Endothelial cell of hepatic sinusoid (primary cell): ENCODE measurements around the gene KRT3.

Experiments used
- in situ Hi-C: cut with HindIII; loops from 2 replicates; pipeline ENCODE4 v1.10.0; 2017; ENCODE audit warnings: low sequenced_read_pairs

KRT3 gene

DNA sequence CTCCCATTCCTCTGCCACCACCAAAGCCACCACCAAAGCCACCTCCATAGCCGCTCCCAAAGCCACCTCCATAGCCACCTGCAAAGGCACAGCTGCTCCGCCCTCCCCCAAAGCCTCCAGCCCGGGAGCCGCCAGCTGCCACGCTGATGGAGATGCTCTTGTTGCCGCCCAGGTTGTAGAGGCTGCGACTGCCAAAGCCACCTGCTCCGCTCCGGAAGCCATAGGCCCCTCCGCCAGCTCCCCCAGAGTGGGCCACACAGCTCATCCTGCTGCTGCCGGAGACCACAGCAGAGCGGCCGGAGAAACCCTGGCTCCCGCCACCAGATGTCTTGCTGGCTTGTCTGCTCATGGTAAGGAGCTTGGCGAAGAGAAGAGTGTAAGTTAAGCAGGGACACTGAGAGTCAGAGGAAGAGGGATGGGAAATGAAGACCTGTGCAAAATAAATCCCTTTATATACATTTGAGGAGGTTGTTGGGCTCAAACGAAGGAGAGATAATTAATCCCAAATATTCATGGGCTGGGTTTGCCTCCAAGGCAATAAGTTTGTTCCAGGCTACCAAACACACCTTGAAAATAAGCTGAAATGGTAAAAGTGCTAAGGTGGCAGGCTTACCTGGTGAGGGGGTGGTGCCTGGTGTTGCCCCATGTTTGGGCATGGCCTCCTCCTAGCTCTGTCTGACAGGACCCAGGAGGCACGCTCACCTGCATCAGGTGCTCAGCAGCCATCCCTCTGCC lies at the start of gene KRT3:
Gene KRT3, minus strand, starts transcription at position 424 of the 735 bp plus-strand sequence. Its CDS starts 75 bp downstream, at position 349.
- in situ Hi-C loops: loop anchor here (5.0 kb wide), 1 partner anchor 79 kb away; no protein-coding TSS in a partner anchor

DNA sequence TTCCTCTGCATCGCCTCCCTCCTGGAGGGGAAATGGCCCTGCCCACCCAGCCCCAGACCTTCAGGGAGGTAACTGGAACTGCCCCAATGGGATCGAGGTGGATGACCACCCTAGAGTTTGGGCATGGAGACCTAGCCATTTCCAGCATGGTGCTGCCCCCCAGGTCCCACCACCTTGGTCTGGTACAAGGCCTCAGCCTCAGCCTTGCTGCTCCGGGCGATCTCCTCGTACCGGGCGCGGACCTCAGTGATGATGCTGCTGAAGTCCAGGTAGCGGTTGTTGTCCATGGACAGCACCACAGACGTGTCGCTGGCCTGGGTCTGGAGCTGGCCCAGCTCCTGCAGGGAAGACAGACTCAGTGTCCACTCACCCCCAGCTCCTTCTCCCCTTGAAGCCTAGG lies 48.5 kb upstream of the KRT3 start:
- in situ Hi-C loops: no loop called here

GRCh38 chr12:52839436-52840105 lies 43.7 kb upstream of the KRT3 start:
- in situ Hi-C loops: no loop called here

- in situ Hi-C loops: no loop called here
These were observed 42.9 kb upstream of the KRT3 start for GRCh38 chr12:52838609-52839435.

DNA sequence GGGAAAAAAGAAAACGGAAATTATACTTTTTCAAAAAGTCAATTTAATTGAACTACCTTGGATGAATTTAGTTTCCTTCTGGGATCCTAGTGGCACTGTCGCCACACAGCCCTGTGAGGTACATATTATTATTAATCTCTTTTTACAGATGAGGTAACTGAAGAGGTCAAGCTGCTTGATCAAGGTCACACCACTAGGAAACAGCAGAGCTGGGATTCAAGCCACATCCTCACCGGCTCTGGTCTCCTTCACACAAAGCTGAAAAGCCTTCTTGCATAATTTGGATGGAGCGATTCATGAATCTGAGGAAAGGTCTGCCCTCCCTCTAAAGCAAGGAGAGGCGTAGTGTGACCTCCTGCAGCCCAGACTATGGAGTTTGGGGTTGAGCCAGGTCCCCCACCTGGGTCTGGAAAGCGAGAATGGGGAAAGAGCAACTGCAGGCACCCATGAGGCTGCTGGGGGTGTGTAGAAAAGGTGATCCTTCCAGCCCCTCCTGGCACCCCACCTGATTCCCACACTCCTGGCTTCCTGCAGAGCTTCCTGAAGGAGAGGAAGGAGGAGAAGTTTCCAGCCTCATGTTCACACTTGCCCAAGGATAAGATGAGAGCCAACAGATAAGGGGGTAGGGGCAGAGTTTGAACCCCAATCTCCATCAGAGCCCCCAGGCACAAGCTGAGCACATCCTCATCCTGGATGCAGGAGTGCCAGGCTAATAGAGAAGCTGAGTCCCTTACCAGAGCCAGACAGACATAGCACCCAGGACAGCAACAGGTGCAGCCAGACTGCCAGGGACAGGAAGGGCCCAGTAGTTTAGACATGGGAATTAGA lies 42.1 kb upstream of the KRT3 start:
- in situ Hi-C loops: no loop called here

- in situ Hi-C loops: no loop called here
These were observed 41.5 kb upstream of the KRT3 start for GRCh38 chr12:52837413-52837741.

DNA sequence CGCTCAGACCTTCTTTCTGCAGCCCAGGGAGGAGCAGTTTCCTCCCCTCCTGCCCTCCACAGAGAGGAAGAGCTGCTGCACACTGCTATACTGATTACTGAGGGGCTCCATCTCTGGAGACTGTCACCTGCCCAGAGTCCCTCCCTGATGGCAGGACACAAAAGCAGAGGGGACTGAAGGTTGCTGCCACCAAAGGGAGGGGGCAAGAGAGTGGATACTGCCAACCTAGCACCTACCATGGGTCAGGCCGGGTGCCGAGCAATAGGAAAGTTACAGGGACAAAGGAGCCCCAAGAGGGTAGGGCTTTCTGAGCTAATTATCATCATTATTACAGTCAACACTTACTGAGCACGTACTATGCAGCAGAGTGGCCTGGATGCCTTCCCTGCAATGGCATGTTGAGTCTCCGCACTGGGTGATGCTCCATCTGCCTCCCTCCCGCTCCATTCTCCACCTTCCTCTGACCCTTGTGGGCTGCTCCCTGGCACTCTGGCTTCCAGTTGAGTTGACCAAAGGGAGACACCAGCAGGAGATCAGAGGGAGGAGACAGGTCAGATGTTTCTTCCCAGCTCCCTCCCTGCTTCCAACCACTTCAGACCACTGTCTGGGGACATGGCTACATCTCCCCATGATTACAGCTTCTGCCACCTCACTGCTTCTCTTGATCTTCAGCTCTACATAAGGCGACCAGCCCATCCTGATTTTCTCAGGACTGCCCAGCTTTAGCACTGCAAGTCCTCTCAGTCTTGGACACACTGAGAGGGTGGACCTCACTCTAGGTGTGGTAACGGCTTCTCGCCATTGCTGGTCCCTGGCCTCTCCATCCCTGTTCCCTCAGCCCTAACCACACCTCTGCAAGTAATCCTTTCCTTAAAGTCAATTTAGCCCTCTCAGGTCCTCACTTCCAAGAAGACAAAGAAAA lies 40.8 kb upstream of the KRT3 start:
- in situ Hi-C loops: no loop called here

DNA sequence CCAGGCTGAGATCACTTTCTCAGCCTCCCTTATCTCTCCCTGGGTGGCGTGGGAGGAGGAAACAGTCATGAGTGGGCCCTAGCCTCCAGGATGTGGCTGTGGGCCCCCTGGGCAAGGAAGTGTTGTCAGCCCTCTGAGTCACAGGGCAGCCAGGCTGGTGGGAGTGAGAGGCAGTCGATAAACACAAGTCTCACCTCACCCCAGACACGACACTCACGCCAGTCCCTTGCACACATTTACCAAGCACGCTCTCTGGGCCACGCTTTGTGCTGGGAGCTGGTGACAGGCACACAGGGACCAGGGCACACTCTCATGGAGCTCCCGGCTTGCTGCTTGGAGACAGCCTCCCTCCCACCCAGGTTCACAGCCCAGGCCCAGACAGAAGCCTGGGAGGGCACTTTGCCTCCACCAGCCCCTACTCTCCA lies 40.1 kb upstream of the KRT3 start:
- in situ Hi-C loops: no loop called here

- in situ Hi-C loops: no loop called here
These were observed 39.5 kb upstream of the KRT3 start for GRCh38 chr12:52835271-52836041.

DNA sequence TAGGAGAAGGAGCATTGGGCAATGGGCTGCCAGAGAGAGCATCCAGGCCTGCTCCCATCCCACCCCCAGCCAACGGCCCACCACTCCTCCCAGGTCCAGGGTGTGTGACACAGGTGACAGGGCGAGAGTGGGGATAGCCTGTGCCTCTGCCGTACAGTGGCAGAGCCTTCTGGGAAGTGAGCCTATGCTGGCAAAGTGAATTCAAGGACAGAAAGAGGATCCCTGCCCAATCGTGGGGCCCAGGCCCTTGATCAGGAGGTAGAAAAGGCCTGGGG lies 38.7 kb upstream of the KRT3 start:
- in situ Hi-C loops: no loop called here

GRCh38 chr12:52833922-52834726 lies 38.2 kb upstream of the KRT3 start, which contains the start of gene KRT79:
Gene KRT79, minus strand, starts transcription at chr12:52834311. Its CDS starts 51 bp downstream, at chr12:52834260.
- in situ Hi-C loops: no loop called here

GRCh38 chr12:52832985-52833905 lies 37.3 kb upstream of the KRT3 start:
- in situ Hi-C loops: no loop called here

- in situ Hi-C loops: no loop called here
These were observed 36.5 kb upstream of the KRT3 start for GRCh38 chr12:52832451-52832850.

DNA sequence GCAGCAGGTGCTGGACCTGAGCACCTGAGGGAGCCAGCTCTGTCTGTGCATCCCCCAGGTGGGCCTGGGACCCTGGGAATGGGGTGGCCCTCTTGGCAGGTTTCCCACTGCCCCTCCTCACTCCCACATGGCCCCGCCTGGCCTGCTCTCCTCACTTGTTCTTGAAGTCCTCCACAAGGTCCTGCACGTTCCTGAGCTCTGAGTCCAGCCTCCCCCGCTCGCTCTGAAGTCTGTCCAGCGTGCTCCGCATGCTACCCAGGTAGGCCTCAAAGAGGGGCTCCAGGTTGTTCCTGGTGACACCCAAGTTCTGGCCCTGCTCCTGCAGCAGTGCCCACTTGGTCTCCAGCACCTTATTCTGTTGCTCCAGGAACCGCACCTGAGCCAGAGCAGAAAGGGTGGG lies 35.3 kb upstream of the KRT3 start:
- in situ Hi-C loops: no loop called here

DNA sequence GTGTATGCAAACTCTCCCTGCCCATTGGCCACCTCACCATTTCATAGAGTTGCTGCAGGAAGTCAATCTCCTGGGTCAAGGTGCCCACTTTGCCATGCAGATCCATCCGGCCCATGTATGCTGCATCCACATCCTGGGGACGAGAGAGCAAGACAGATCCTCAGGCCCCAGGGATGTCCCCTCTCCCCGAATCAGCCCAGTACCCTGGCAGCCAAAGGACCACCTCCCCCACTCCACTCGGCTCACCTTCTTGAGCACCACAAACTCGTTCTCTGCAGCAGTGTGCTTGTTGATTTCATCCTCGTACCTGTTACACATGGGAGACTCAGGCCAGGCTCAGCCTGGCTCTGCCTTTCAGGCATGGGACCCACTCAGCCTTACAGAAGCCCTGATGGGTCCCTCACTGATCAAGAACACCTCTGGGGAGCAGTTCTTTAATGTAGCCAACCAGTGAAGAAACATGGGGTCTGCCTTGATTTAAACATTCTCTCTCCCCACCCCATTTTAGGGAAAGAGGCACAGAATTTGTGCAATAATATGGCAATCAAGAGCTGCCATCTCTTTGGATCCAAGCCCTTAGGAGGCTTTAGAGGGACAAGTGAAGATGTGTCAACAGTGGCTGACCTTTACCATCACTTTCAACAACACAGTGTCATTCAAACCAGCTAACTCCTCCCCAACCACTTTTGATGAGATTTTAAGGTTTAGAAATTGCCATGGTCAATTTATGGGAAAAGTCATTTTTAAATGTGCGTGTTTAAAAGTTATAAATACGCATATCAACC lies 34.3 kb upstream of the KRT3 start:
- in situ Hi-C loops: no loop called here

DNA sequence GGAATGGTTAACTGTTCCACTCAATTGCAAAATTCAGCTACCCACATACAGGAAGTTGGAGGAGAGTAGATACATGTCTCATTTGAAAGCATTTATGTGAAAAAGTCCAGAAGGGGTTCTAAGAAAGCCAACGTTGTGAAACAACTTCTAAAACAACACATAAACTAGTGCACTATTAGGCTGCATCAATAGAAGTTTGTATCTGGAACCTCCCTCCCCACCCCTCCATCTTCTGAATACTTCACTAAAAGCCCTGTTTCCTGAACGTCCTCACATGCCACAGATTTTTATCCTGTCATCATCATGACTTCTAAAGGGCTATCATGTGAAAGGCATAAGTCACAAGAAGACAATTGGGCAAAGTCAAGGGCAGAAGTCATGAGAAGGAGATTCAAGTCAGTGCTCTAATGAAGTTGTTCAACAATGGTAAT lies 32.7 kb upstream of the KRT3 start:
- in situ Hi-C loops: no loop called here
